Pulmonary artery endothelial cell (primary cell): Measurements from ENCODE around the gene HSPA4L. TPM values are rescaled to one million over a fixed set of nuclear protein-coding genes. Genes with fewer than 3 reads are reported as not detected.

Experiments
- DNase-seq: peaks from one replicate; pipeline ENCODE4 v3.0.0-alpha.2; 2011; ENCODE audit warnings: low read depth, low spot score
- total RNA-seq: library from RNA; depleted of rRNA; stranded (reverse); fragments of >200 nt; gene quantifications from 2 replicates; pipeline ENCODE4 v1.2.3, GENCODE V29; 2014

Gene HSPA4L
- total RNA-seq, 1 donor from 2014 or later = 10.7 TPM

DNA sequence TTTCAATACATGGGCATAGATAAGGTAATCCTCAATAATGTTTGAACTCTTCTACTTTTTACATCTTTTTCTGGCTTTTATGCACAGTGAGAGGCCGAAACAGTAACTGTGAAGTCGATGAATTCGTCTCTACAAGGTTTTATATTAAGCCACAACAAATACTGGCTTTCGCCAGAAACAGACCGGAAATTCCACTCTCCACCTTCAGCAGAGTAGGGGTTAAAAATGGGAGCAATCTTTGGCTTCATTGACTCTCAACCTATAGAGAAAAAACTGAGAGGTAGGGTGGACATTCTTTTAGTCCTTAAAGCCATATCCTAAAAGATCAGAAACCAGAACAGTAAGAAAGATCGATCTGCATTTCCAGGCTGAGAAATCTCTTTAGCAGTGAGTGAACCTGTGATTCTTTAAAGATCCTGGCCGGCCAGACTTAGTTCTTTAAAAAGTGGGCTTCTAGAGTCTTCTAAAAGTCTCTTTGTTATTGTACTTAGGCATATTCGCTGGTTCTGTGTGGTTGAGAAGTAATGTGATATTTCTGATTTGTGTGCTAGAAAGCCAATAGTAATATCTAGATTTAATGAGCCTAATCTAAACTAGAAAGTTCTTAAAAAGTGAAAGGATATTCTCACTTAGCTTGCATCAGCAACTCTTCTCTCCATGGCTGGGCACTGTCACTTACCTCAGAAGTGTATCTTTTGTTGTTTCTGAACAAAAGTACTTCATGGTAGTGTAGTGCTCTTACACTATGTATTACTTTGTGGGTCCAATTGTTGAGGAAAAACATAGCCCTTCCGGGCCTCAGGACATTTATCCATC is 2.0 kb downstream of the HSPA4L start:
- DNase-seq = no peak

GRCh38 chr4:127788517-127788916 is 6.4 kb downstream of the HSPA4L start:
- DNase-seq = no peak

DNA sequence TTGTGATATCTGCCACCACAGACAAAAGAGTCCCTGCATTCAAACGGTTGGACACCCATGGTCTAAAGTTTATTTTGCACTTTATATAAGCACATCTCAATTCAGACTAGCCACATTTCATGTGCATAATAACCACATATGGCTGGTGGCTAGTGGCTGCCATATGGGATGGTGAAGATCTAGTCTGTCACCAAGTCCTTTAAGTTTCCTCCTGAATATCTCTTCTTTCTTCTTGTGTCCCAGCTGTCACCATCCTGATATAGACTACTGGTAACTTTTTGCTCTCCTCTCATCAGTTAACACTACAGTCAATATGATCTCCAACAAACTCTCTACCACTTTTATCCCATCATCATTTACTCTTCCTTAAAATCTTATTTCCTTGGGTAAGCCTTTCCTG is 9.3 kb downstream of the HSPA4L start:
- no peak for DNase-seq

- DNase-seq = no peak
These were observed 11.4 kb downstream of the HSPA4L start for GRCh38 chr4:127793528-127793927.

DNA sequence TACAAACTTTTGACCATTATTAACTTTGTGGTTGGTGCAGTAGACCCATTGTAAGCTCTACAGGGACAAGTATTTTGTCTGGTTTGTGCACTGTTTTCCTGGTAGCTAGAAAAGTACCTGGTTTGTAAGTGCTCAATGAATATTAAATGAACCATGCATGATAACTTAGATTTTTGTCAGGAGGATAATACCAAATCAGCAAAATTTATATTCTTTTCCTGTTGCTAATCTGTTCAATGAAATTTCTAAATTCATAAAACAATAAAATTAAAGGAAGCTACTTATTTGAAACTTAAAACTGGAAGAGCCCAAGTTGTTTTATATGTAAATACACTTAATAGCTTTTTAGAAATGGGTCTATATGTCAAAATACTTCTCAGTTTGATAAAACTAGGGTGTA is 17.6 kb downstream of the HSPA4L start:
- no peak for DNase-seq

DNA sequence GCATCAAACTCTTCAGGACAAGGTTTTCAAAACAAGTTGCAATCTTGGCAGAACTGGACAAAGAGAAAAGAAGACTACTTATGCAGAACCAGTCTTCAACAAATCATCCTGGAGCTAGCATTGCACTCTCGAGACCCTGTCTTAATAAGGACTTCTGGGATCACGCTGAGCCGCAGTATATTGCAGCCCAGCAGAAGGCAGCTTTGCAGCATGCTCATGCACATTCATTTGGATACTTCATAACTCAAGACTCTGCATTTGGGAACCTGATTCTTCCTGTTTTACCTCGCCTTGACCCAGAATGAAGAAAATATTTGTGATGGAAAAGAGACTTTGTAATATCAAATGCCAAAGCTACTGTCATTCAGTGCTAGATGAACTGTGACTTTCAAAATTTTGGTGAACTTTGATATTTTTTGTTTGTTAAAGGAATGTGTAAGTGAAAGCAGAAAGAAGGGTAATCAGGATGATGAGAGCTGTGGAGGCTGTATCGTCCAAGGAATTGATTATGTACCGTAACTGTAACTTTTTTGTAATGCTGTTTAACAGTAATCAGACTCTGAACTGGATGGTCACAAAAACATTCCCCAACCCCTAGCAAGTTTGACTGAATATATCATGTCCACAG is 27.2 kb downstream of the HSPA4L start:
- DNase-seq = no peak

DNA sequence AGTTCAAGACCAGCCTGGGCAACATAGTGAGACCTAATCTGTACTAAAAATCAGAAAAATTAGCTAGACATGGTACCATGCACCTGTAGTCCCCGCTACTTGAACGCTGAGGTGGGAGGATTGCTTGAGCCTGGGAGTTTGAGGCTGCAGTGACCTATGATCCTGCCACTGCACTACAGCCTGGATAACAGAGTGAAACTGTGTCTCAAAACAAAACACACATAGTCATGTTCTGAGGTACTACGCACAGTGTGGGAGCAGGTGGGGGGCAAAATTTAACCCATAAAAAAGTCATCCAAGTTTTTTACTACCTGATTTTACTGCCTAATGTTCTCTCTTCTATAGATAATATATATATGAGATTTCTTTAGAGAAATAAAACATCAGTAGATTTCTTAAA is 28.4 kb downstream of the HSPA4L start:
- DNase-seq = no peak

DNA sequence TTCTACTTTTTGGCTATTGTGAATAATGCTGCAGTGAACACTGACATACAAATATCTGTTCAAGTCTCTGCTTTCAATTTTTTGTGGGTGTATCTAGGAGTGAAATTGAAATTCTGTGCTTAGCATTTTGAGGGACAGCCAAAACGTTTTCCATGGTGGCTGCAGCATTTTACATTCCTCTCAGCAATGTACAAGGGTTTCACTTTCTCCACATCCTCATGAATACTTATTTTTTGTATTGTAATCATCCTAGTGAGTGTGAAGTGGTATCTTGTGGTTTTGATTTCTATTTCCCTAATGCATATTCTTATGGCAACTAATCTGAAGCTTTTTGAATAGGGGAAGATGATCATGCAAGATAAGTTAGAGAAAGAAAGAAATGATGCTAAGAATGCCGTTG is 40.3 kb downstream of the HSPA4L start:
- no peak for DNase-seq

- DNase-seq = no peak
These were observed 46.0 kb downstream of the HSPA4L start for GRCh38 chr4:127828121-127828520.

DNA sequence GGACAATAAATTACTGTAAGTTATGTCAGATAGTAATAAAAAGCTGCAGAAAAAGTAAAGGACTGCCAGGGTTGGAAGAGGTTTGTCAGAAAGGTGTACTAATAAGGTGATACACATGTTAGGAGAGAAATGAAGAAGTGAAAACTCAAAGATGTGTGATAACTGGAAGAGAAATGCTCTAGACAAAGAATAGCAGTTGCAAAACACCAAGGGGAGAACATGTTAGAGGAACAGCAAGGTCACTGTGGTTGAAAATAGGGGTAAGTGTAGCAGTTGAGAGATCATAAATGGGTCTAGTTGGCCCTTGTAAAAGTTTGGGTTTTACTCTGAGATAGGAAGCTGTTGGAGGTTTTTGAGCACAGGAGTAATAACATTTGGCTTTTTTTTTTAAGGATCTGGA is 46.9 kb downstream of the HSPA4L start:
- no peak for DNase-seq

- DNase-seq = no peak
These were observed 50.5 kb downstream of the HSPA4L start for GRCh38 chr4:127832585-127832984.

GRCh38 chr4:127843704-127844600 is 61.8 kb downstream of the HSPA4L start:
- DNase-seq = no peak

DNA sequence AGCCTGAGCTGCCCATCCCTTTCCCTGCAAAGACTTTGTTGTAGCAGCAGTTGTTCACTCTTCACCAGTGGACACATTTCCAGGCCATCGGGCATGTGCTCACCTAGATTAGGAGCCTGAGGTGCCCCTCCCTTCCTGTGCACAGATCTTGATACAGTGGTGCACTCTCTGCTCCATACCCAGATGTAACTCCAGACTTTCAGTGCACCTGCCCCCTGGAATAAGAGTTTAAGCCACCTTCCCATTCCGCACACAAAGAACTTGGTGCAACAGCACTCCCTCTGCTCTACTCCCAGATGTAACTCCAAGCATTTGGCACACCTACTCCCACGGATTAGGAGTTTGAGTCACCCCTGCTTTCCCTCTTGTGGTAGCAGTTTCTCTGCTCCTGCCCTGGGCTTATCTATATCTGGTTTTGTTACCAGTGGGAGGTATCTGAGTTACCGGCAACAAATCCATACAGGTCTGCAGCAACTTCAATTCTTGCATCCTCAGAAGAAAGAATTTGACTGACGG is 62.5 kb downstream of the HSPA4L start:
- DNase-seq = no peak

GRCh38 chr4:127846061-127846460 is 63.9 kb downstream of the HSPA4L start:
- no peak for DNase-seq

DNA sequence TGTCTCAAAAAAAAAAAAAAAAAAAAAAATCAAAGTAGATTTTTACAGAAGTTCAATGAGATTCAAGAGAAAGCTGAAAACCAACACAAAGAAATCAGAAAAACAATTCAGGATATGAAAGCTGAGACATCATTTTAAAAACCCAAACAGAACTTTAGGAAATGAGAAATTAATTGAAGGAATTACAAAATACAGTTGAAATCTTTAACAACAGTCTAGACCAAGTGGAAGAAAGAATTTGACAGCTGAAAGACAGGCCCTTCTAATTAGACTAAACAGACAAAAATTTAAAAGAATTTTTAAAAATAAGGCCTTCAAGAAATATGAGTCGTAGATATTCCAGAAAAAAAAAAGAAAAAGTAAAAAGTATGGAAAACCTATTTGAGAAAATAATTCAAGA is 64.6 kb downstream of the HSPA4L start:
- DNase-seq = no peak

- DNase-seq = peak; percentile 19
These were observed 67.5 kb downstream of the HSPA4L start for GRCh38 chr4:127849505-127850234.

- DNase-seq = no peak
These were observed 70.5 kb downstream of the HSPA4L start for GRCh38 chr4:127852661-127853060.

DNA sequence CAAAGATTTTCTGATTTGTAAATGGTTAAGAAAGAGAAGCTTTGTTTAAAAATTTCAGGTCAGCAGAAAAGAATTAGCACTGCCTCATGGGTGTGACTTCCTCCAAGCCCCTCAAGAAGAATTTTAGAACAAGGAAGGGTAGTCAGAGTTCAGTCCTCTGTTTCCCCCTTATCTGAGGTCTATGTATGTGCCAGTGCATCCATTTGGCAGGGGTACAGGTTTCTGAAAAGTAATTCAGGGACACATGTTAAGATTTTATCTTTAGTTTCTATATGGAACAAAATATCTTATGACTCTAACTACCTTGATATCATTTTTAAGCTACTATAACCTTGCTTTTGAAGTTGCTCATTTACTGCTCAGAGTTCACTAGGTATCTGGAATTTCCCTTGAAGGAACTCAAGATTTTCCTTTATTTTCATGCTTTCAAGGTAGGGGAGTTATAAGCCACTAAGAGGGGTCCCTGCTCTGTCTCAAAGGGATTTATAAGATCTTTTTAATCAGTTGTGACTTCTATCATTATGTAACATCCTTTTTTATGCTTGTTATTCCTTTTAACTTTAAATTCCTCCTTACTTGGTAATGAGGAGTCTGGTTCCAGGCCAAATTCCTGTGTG is 74.2 kb downstream of the HSPA4L start:
- no peak for DNase-seq

GRCh38 chr4:127856813-127857447 is 74.8 kb downstream of the HSPA4L start:
- DNase-seq = no peak

DNA sequence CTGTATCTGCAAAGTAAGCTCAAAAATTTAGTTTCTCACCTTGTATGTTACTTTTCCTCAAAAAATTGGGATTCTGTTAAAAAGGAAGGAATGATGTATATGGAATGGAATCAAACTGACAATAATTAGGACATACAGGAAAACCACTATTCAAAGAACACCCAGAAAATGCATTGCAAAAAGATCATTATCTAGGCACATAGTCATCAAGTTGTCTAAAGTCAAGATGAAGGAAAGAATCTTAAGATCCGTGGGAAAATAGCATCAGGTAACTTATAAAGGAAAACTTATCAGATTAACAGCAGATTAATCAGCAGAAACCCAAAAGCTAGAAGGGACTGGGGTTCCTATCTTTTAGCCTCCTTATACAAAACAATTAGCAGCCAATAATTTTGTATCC is 75.5 kb downstream of the HSPA4L start:
- DNase-seq = no peak
